Measurements from ENCODE around the gene HCST.

Gene HCST

DNA sequence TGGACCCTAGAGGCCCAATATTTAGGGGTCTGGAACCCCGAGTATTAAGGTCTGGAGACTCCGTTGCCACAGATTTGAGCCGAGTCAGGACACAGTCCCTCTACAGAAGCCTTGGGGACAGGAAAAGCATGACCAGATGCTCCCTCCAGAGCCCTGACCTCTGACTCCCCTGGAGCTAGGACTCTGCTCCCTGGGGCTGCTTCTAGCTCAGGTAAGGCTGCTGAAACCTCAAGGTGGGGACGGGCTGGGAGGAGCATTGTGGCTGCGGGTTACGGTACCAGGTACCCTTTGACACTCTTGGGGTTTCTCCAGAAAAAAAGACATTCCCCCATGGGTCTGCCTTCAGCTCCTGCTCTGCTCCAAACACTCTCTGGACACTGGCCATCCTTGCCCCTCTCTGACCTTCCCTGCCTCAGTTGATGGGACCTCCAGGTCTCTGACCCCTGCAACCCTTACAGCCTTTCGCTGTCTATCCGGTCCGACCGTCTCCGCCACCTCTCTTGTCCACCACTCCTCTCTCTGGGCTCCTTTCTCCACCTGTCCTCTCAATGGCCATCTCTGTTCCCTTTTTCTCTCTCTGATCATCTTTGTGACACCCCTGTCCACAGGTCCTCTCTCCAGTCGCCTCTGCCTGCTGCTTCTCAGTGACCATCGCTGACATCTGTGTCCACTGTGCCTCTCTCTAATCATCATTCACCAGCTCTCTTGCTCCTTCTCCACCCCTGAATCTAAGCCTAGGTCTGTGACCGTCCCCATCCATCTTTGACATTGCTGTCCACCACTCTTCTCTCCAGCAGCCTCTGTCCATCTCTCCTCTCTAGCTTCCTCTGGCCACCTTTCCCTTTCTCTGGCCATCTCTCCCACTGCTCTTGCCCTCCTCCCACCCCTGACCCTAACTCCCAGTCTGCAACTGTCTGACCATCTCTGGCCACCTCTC, 35.3 kb downstream of the HCST start:
- Histone ChIP-seq H3K36me3 (ENCODE audit: control insufficient read depth in 2 of 2, insufficient read depth in 1 of 2, low read length in 2 of 2) (peaks cover 26 to 34% of the 10 kb centered on the region in 2 experiments), H3K4me3 (ENCODE audit: low read depth, low read length) (peak overlapping the region; percentile 49), H3K4me1 (ENCODE audit: control insufficient read depth, insufficient read depth, low read length) (peaks cover 26% of the 10 kb centered on the region), H3K27ac (ENCODE audit: extremely low read depth, low read depth, low read length) (no peak overlapping the region; the same call in 1 of the 2 replicates), H3K9me3 (ENCODE audit: control insufficient read depth, insufficient read depth, low read depth, low read length) (no peaks in the 10 kb centered on the region; the same call in 1 of the 2 replicates)
- POLR2A ChIA-PET = interaction anchor here (1.3 kb wide), 1 partner anchor 12 kb away, joined by 4 read pairs; no protein-coding TSS in a partner anchor
- no peak for TF ChIP-seq ZNF791 (tag by site-specific recombination; IDR thresholded peaks at IDR 0.05)
- TF ChIP-seq, protein P1, sequence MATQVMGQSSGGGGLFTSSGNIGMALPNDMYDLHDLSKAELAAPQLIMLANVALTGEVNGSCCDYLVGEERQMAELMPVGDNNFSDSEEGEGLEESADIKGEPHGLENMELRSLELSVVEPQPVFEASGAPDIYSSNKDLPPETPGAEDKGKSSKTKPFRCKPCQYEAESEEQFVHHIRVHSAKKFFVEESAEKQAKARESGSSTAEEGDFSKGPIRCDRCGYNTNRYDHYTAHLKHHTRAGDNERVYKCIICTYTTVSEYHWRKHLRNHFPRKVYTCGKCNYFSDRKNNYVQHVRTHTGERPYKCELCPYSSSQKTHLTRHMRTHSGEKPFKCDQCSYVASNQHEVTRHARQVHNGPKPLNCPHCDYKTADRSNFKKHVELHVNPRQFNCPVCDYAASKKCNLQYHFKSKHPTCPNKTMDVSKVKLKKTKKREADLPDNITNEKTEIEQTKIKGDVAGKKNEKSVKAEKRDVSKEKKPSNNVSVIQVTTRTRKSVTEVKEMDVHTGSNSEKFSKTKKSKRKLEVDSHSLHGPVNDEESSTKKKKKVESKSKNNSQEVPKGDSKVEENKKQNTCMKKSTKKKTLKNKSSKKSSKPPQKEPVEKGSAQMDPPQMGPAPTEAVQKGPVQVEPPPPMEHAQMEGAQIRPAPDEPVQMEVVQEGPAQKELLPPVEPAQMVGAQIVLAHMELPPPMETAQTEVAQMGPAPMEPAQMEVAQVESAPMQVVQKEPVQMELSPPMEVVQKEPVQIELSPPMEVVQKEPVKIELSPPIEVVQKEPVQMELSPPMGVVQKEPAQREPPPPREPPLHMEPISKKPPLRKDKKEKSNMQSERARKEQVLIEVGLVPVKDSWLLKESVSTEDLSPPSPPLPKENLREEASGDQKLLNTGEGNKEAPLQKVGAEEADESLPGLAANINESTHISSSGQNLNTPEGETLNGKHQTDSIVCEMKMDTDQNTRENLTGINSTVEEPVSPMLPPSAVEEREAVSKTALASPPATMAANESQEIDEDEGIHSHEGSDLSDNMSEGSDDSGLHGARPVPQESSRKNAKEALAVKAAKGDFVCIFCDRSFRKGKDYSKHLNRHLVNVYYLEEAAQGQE (tag by site-specific recombination; IDR thresholded peaks at IDR 0.05) = 0 out of 2 replicates have a peak, but pooled peaks have one; percentile 48
- peak; percentile 89 for TF ChIP-seq ZNF366 (tag by site-specific recombination; conservative IDR thresholded peaks at IDR 0.05)
- TF ChIP-seq, protein P2, sequence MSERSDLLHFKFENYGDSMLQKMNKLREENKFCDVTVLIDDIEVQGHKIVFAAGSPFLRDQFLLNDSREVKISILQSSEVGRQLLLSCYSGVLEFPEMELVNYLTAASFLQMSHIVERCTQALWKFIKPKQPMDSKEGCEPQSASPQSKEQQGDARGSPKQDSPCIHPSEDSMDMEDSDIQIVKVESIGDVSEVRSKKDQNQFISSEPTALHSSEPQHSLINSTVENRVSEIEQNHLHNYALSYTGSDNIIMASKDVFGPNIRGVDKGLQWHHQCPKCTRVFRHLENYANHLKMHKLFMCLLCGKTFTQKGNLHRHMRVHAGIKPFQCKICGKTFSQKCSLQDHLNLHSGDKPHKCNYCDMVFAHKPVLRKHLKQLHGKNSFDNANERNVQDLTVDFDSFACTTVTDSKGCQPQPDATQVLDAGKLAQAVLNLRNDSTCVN (tag by site-specific recombination; optimal IDR thresholded peaks at IDR 0.05) = peak; percentile 2
- TF ChIP-seq, protein P3, sequence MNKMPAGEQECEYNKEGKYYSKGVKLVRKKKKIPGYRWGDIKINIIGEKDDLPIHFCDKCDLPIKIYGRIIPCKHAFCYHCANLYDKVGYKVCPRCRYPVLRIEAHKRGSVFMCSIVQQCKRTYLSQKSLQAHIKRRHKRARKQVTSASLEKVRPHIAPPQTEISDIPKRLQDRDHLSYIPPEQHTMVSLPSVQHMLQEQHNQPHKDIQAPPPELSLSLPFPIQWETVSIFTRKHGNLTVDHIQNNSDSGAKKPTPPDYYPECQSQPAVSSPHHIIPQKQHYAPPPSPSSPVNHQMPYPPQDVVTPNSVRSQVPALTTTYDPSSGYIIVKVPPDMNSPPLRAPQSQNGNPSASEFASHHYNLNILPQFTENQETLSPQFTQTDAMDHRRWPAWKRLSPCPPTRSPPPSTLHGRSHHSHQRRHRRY (tag by site-specific recombination; IDR thresholded peaks at IDR 0.05) = 0 out of 2 replicates have a peak, but pooled peaks have one; percentile 15
- TF ChIP-seq, protein P4, sequence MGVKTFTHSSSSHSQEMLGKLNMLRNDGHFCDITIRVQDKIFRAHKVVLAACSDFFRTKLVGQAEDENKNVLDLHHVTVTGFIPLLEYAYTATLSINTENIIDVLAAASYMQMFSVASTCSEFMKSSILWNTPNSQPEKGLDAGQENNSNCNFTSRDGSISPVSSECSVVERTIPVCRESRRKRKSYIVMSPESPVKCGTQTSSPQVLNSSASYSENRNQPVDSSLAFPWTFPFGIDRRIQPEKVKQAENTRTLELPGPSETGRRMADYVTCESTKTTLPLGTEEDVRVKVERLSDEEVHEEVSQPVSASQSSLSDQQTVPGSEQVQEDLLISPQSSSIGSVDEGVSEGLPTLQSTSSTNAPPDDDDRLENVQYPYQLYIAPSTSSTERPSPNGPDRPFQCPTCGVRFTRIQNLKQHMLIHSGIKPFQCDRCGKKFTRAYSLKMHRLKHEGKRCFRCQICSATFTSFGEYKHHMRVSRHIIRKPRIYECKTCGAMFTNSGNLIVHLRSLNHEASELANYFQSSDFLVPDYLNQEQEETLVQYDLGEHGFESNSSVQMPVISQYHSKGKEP (tag by site-specific recombination; IDR thresholded peaks at IDR 0.05) = no peak
- TF ChIP-seq ZNF600 (tag by site-specific recombination; IDR thresholded peaks at IDR 0.05) = peak; percentile 55; the same call in 1 of the 2 replicates
- peak; percentile 63 for TF ChIP-seq ZBTB17 (tag by site-specific recombination; IDR thresholded peaks at IDR 0.05)
- TF ChIP-seq, protein P5, sequence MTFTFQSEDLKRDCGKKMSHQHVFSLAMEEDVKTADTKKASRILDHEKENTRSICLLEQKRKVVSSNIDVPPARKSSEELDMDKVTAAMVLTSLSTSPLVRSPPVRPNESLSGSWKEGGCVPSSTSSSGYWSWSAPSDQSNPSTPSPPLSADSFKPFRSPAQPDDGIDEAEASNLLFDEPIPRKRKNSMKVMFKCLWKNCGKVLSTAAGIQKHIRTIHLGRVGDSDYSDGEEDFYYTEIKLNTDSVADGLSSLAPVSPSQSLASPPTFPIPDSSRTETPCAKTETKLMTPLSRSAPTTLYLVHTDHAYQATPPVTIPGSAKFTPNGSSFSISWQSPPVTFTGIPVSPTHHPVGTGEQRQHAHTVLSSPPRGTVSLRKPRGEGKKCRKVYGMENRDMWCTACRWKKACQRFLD (tag by site-specific recombination; IDR thresholded peaks at IDR 0.05) = no peak
- peak; percentile 62; the same call in 1 of the 2 replicates for TF ChIP-seq BCL11A (tag by site-specific recombination; IDR thresholded peaks at IDR 0.05; ENCODE audit: low read depth)
- TF ChIP-seq, protein P6, sequence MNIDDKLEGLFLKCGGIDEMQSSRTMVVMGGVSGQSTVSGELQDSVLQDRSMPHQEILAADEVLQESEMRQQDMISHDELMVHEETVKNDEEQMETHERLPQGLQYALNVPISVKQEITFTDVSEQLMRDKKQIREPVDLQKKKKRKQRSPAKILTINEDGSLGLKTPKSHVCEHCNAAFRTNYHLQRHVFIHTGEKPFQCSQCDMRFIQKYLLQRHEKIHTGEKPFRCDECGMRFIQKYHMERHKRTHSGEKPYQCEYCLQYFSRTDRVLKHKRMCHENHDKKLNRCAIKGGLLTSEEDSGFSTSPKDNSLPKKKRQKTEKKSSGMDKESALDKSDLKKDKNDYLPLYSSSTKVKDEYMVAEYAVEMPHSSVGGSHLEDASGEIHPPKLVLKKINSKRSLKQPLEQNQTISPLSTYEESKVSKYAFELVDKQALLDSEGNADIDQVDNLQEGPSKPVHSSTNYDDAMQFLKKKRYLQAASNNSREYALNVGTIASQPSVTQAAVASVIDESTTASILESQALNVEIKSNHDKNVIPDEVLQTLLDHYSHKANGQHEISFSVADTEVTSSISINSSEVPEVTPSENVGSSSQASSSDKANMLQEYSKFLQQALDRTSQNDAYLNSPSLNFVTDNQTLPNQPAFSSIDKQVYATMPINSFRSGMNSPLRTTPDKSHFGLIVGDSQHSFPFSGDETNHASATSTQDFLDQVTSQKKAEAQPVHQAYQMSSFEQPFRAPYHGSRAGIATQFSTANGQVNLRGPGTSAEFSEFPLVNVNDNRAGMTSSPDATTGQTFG (tag by site-specific recombination; IDR thresholded peaks at IDR 0.05; ENCODE audit: borderline replicate concordance) = peak; percentile 33; the same call in 1 of the 2 replicates
- TF ChIP-seq ZNF571 (tag by site-specific recombination; IDR thresholded peaks at IDR 0.05) = no peak
- peak; percentile 39; the same call in 1 of the 2 replicates for TF ChIP-seq ZBTB48 (tag by site-specific recombination; IDR thresholded peaks at IDR 0.05)
- no peak for TF ChIP-seq ZNF529 (tag by site-specific recombination; IDR thresholded peaks at IDR 0.05; ENCODE audit: insufficient replicate concordance)
- no peak for TF ChIP-seq ZNF624 (tag by site-specific recombination; IDR thresholded peaks at IDR 0.05)
- peak; percentile 36; the same call in 1 of the 2 replicates for TF ChIP-seq GLIS2 (tag by site-specific recombination; IDR thresholded peaks at IDR 0.05)
- TF ChIP-seq BCL11B (tag by site-specific recombination; IDR thresholded peaks at IDR 0.05; ENCODE audit: low read depth) = peak; percentile 63; the same call in 1 of the 2 replicates
- CTCF ChIA-PET = interaction anchor here (0.7 to 1.6 kb wide), 3 partner anchors 8 to 12 kb away, joined by 3 to 9 read pairs (median 5); no protein-coding TSS in a partner anchor

Measured in HEK293 (cell line).